K562 (cell line): ENCODE results near the gene COL1A1. TPM values are rescaled to one million over a fixed set of nuclear protein-coding genes. Genes with fewer than 3 reads are reported as not detected.

Experiments
- ATAC-seq: fragments of 200-7000 bp; cut with Tn5 transposase; 3 replicates; pipeline ENCODE4 v1.9.1; 2020; ENCODE audit warnings: moderate library complexity
- BruUV-seq: library from RNA; stranded (reverse); fragments of 400-500 nt; replicated peaks from 2 replicates; lab custom pipeline; 2021; lab: Mats Ljungman, UMichigan
- CTCF ChIA-PET: fragments of 300-600 bp; formaldehyde crosslinking; extraction: SDS; loops from one replicate; lab custom pipeline; 2021; ENCODE audit warnings: low intra/inter-chr PET ratio; lab: Yijun Ruan, JAX
- POLR2A ChIA-PET: fragments of 300-600, 350-650 bp; sonication (Branson Sonifier 250); formaldehyde crosslinking; extraction: SDS; loops from one replicate; lab custom pipeline; 2021; ENCODE audit warnings: antibody characterized with exemption, inconsistent platforms; lab: Yijun Ruan, JAX
- DNase-seq, 4 experiments: peaks; one replicate each; pipeline versions ENCODE4 v3.0.0 to v3.0.0-alpha.2; 2011 to 2018; ENCODE audit warnings: low spot score in 3 of 4, mixed read lengths in 3 of 4; ENCODE audit errors: extremely low read depth in 1 of 4
- FAIRE-seq: peaks from 2 replicates; lab custom pipeline; 2011; peaks lifted over from hg19 to GRCh38; lab: Jason Lieb, UNC
- H2AFZ ChIP-seq: 2 replicates; pipeline ENCODE4 v1.6.0; 2011; ENCODE audit warnings: low read depth, low read length, control low read depth, inconsistent platforms
- H3K27ac ChIP-seq: fragments of 200-600 bp; 3 replicates; pipeline ENCODE4 v1.8.0; 2011; ENCODE audit warnings: low read depth, mild to moderate bottlenecking, control low read depth, inconsistent platforms, low read length, moderate library complexity, mixed read lengths; ENCODE audit errors: extremely low read depth
- H3K27me3 ChIP-seq, 2 experiments: fragments of 300-600 bp in 1 of 2; 2 replicates in 1 of 2; 3 replicates in 1 of 2; pipeline versions ENCODE4 v1.6.0 to v1.8.0; 2011; ENCODE audit warnings: inconsistent platforms in 2 of 2, low read length in 2 of 2, mild to moderate bottlenecking in 1 of 2, mixed read lengths in 1 of 2, moderate library complexity in 1 of 2; ENCODE audit not compliant: control insufficient read depth in 2 of 2, insufficient read depth in 2 of 2
- H3K36me3 ChIP-seq: fragments of 300-600 bp; 3 replicates; pipeline ENCODE4 v1.8.0; 2011; ENCODE audit warnings: mild to moderate bottlenecking, low read length, inconsistent platforms; ENCODE audit not compliant: control insufficient read depth, insufficient read depth
- H3K4me1 ChIP-seq, 2 experiments: fragments of 200-600 bp in 1 of 2; replicated peaks in 1 of 2; 2 replicates in 1 of 2; 3 replicates in 1 of 2; pipeline versions ENCODE4 v1.5.1 to v1.8.0; 2011; ENCODE audit warnings: inconsistent platforms in 2 of 2, low read length in 2 of 2, mild to moderate bottlenecking in 1 of 2, mixed read lengths in 1 of 2, moderate library complexity in 1 of 2; ENCODE audit not compliant: control insufficient read depth in 2 of 2, insufficient read depth in 2 of 2
- H3K4me2 ChIP-seq: 2 replicates; pipeline ENCODE4 v1.6.1; 2011; ENCODE audit warnings: low read length, control low read depth, inconsistent platforms, mixed read lengths; ENCODE audit not compliant: insufficient read depth
- H3K4me3 ChIP-seq: fragments of 200-600 bp; sonication (generic), shearing (Covaris generic); 2 replicates; pipeline ENCODE4 v1.5.1; 2016; ENCODE audit warnings: control low read depth, inconsistent platforms
- H3K79me2 ChIP-seq: fragments of 200-600 bp; 3 replicates; pipeline ENCODE4 v1.8.0; 2011; ENCODE audit warnings: low read length, inconsistent platforms; ENCODE audit not compliant: control insufficient read depth, insufficient read depth
- H3K9ac ChIP-seq, 2 experiments: 2 replicates each; pipeline versions ENCODE4 v1.6.0 to v1.6.1; 2011; ENCODE audit warnings: low read depth in 2 of 2, low read length in 2 of 2, control low read depth in 1 of 2, inconsistent platforms in 1 of 2, mild to moderate bottlenecking in 1 of 2, mixed read lengths in 1 of 2; ENCODE audit not compliant: insufficient read depth in 1 of 2
- H3K9me1 ChIP-seq: one replicate; pipeline ENCODE4 v1.6.0; 2011; ENCODE audit warnings: inconsistent platforms, mild to moderate bottlenecking, low read length, moderate library complexity; ENCODE audit not compliant: control insufficient read depth, insufficient read depth
- H3K9me3 ChIP-seq: replicated peaks from 2 replicates; pipeline ENCODE4 v1.5.1; 2011; ENCODE audit warnings: low read depth, low read length, inconsistent platforms; ENCODE audit not compliant: control insufficient read depth, insufficient read depth
- H4K20me1 ChIP-seq: replicated peaks from 2 replicates; pipeline ENCODE4 v1.6.1; 2011; ENCODE audit warnings: low read length, inconsistent platforms, mixed read lengths; ENCODE audit not compliant: control insufficient read depth, insufficient read depth
- BCOR ChIP-seq: fragments of 450-650 bp; IDR thresholded peaks from 2 replicates; pipeline ENCODE4 v1.6.1; 2016
- FIP1L1 ChIP-seq: fragments of 200-400 bp; formaldehyde crosslinking; IDR thresholded peaks from 2 replicates; pipeline ENCODE4 v1.6.1; 2018; ENCODE audit warnings: mild to moderate bottlenecking, low read depth, low read length; ENCODE audit not compliant: poor library complexity, severe bottlenecking
- KAT7 ChIP-seq: sonication (generic); formaldehyde crosslinking; IDR thresholded peaks from 2 replicates; pipeline ENCODE4 v1.8.0; 2022; ENCODE audit warnings: missing genetic modification reagents, mild to moderate bottlenecking, borderline replicate concordance
- LCOR ChIP-seq: sonication (generic); formaldehyde crosslinking; IDR thresholded peaks from 2 replicates; pipeline ENCODE4 v1.8.0; 2022; ENCODE audit warnings: mild to moderate bottlenecking, missing genetic modification reagents
- NONO ChIP-seq, 2 experiments: fragments of 200-400 bp in 1 of 2; fragments of 450-650 bp in 1 of 2; formaldehyde crosslinking in 1 of 2; IDR thresholded peaks; 2 replicates each; pipeline ENCODE4 v1.6.1; 2017; ENCODE audit warnings: low read depth in 2 of 2, mild to moderate bottlenecking in 2 of 2, moderate library complexity in 2 of 2, low read length in 1 of 2
- RBBP5 ChIP-seq: fragments of 200-600 bp; sonication (generic); IDR thresholded peaks from 2 replicates; pipeline ENCODE4 v1.6.1; 2012; ENCODE audit warnings: borderline replicate concordance, mild to moderate bottlenecking, low read length, control low read depth, inconsistent platforms; ENCODE audit not compliant: insufficient read depth, poor library complexity, severe bottlenecking
- RBM14 ChIP-seq: fragments of 200-400 bp; formaldehyde crosslinking; IDR thresholded peaks from 2 replicates; pipeline ENCODE4 v1.6.1; 2018; ENCODE audit warnings: low read depth, mild to moderate bottlenecking, low read length, moderate library complexity, borderline replicate concordance; ENCODE audit not compliant: insufficient read depth
- STAT5B ChIP-seq: fragments of 250-450 bp; sonication (Bioruptor Pico); IDR thresholded peaks from 2 replicates; pipeline ENCODE4 v1.8.0; 2021; ENCODE audit warnings: mild to moderate bottlenecking, inconsistent platforms
- ZBTB34 ChIP-seq: fragments of 250-450 bp; sonication (Bioruptor Pico); IDR thresholded peaks from 2 replicates; pipeline ENCODE4 v1.8.0; 2021; ENCODE audit warnings: mild to moderate bottlenecking, moderate library complexity
- ZNF589 ChIP-seq: fragments of 200-800 bp; sonication (Bioruptor generic); IDR thresholded peaks from 2 replicates; pipeline ENCODE4 v1.6.1; 2016; ENCODE audit warnings: low read depth, missing genetic modification characterization, missing compliant biosample characterization
- WGBS: fragments of 100-300 bp; shearing (Covaris generic); methylation state at CpG from one replicate; pipeline ENCODE4 v1.1.6; 2016; ENCODE audit warnings: low coverage, mixed read lengths; ENCODE audit not compliant: insufficient coverage; ENCODE audit errors: missing lambda C conversion rate; 5-methylcytosine and 5-hydroxymethylcytosine counted together
- in situ Hi-C: fragments of 300-500 bp; cut with MboI; formaldehyde crosslinking; loops from 4 replicates; pipeline ENCODE4 v1.15.0; 2018; ENCODE audit warnings: inconsistent platforms, mixed read lengths
- intact Hi-C: fragments of 100-400 bp; cut with micrococcal nuclease; formaldehyde crosslinking; loops from 2 replicates; pipeline ENCODE4 v1.14.2; 2022
- polyA plus RNA-seq, 8 experiments: library from polyadenylated mRNA; depleted of rRNA in 4 of 8; stranded (reverse) in 5 of 8; unstranded in 3 of 8; fragments of >200 nt; fragmentation: Nextera tagmentation in 2 of 8; fragmentation: Illumina TruSeq in 1 of 8; extraction: Ambion mirVana in 2 of 8; extraction: Trizol in 1 of 8; gene quantifications; 2 replicates each; pipeline versions ENCODE4 v1.2.1 to v1.2.3, GENCODE V29; 2011 to 2014; ENCODE audit warnings: inconsistent platforms in 1 of 8, missing spikeins in 1 of 8
- total RNA-seq, 7 experiments: library from RNA; depleted of rRNA in 6 of 7; stranded (reverse); fragments of >200 nt in 6 of 7; fragmentation: Illumina TruSeq in 2 of 7; extraction: Trizol in 2 of 7; gene quantifications; 2 replicates each; pipeline versions ENCODE4 v1.2.1 to v1.2.3, GENCODE V29; 2011 to 2021; ENCODE audit warnings: low replicate concordance in 1 of 7
- TF ChIP-seq, protein P1 (sequence below): sonication (generic); formaldehyde crosslinking; IDR thresholded peaks from 2 replicates; pipeline ENCODE4 v1.8.0; 2022; ENCODE audit warnings: mild to moderate bottlenecking, missing genetic modification reagents
- TF ChIP-seq, protein P2 (sequence below): sonication (generic); formaldehyde crosslinking; IDR thresholded peaks from 2 replicates; pipeline ENCODE4 v1.8.0; 2023; ENCODE audit warnings: mild to moderate bottlenecking, missing genetic modification reagents

COL1A1 gene
- total and polyA plus RNA-seq, 9 of the 15 experiments (the other 6 are each of a cell fraction or from before 2014, with no cell fraction given): 0.04 to 3.4 (median 0.18) TPM

DNA sequence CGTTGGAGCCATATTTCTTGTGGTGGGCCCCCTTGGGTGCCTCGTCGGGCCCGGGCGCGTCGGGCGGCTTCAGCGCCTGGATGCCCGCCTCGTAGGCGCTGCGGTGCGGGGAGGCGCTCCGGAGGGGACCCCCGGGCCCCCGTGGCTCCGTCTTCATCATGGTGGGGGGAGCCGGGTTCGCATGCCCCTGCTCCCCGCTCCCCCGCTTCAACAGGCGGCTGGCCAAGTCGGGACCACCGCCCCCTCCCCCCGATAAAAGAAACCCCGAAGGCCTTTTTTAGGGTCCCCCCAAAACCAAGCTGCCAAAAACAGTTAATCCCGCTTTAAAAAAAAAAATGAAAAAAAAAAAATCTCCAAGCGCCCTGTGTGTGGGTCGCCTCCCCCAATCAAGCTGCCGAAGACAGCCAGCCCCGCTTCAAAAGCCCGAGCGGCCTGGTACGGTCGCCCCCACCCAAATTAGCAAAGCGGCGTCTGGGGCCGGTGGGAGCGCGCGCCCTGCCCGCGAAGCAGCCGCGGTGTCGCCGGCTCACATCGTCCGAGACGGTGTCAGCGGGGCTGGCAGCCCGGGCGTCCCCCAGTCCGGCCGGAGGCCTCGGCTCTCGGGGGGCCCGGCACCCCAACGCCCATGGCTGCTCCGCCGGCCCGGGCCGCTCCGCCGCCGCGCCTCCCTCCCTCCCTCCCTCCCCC, 50.9 kb downstream of the COL1A1 start, which contains the start of gene PPP1R9B:
PPP1R9B (minus strand) TSS at position 324 of the 687 bp plus-strand sequence; CDS start at position 160, 164 bp downstream.
- 1% methylated on average over 42 of the region's 69 CpGs for WGBS
- peak within 1 kb of the TSS; percentile 67 to 97 for H3K9ac ChIP-seq
- peaks cover 10% of the 10 kb centered on the region for H3K9me1 ChIP-seq
- peak within 1 kb of the TSS; percentile 87 for H3K27ac ChIP-seq
- no TSS peak for BruUV-seq
- H3K79me2 ChIP-seq: peaks cover 65% of the 10 kb centered on the region
- peaks cover 14% of the 10 kb centered on the region for H4K20me1 ChIP-seq
- H3K27me3 ChIP-seq: no peaks in the 10 kb centered on the region
- H3K36me3 ChIP-seq: peaks cover 27% of the 10 kb centered on the region
- FAIRE-seq (no peak), ATAC-seq (peak; percentile 6), DNase-seq (no peak)
- peaks cover 54 to 98% of the 10 kb centered on the region in 2 experiments for H3K4me1 ChIP-seq
- no peaks in the 10 kb centered on the region for H3K9me3 ChIP-seq
- H3K4me2 ChIP-seq: peak within 1 kb of the TSS; percentile 92
- H2AFZ ChIP-seq: peak within 1 kb of the TSS; percentile 81
- in situ Hi-C loops: no loop called here
- intact Hi-C loops: no loop called here
- peak within 1 kb of the TSS; percentile 67 for H3K4me3 ChIP-seq
- ChIA-PET CTCF (no interaction called here), POLR2A (interaction anchor here (0.8 to 1.1 kb wide), 2 partner anchors 20 to 80 kb away, joined by 3 to 6 read pairs; no protein-coding TSS in a partner anchor)
- TF ChIP-seq ZNF589 (CRISPR knock-in tag) (0 out of 2 replicates have a peak, but pooled peaks have one; percentile 5), ZBTB34 (CRISPR knock-in tag) (no peak), RBM14 (0 out of 2 replicates have a peak, but pooled peaks have one; percentile 8), NONO (IDR thresholded peaks at IDR 0.05; ENCODE audit: low read depth in 2 of 2, low read length in 1 of 2) (peak in 1 of 2 experiments; percentile 61; a peak in 1 of 4 replicates), STAT5B (CRISPR knock-in tag) (no peak), LCOR (CRISPR knock-in tag) (peak; percentile 65; the same call in 1 of the 2 replicates), BCOR (no peak), RBBP5 (peak; percentile 19), KAT7 (CRISPR knock-in tag) (0 out of 2 replicates have a peak, but pooled peaks have one; percentile 79), FIP1L1 (peak; percentile 69)
- TF ChIP-seq, protein P1, sequence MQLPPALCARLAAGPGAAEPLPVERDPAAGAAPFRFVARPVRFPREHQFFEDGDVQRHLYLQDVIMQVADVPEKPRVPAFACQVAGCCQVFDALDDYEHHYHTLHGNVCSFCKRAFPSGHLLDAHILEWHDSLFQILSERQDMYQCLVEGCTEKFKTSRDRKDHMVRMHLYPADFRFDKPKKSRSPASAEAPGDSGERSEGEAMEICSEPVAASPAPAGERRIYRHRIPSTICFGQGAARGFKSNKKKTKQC (CRISPR knock-in tag): 0 out of 2 replicates have a peak, but pooled peaks have one; percentile 12
- TF ChIP-seq, protein P2, sequence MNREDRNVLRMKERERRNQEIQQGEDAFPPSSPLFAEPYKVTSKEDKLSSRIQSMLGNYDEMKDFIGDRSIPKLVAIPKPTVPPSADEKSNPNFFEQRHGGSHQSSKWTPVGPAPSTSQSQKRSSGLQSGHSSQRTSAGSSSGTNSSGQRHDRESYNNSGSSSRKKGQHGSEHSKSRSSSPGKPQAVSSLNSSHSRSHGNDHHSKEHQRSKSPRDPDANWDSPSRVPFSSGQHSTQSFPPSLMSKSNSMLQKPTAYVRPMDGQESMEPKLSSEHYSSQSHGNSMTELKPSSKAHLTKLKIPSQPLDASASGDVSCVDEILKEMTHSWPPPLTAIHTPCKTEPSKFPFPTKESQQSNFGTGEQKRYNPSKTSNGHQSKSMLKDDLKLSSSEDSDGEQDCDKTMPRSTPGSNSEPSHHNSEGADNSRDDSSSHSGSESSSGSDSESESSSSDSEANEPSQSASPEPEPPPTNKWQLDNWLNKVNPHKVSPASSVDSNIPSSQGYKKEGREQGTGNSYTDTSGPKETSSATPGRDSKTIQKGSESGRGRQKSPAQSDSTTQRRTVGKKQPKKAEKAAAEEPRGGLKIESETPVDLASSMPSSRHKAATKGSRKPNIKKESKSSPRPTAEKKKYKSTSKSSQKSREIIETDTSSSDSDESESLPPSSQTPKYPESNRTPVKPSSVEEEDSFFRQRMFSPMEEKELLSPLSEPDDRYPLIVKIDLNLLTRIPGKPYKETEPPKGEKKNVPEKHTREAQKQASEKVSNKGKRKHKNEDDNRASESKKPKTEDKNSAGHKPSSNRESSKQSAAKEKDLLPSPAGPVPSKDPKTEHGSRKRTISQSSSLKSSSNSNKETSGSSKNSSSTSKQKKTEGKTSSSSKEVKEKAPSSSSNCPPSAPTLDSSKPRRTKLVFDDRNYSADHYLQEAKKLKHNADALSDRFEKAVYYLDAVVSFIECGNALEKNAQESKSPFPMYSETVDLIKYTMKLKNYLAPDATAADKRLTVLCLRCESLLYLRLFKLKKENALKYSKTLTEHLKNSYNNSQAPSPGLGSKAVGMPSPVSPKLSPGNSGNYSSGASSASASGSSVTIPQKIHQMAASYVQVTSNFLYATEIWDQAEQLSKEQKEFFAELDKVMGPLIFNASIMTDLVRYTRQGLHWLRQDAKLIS (CRISPR knock-in tag): 0 out of 2 replicates have a peak, but pooled peaks have one; percentile 49
